GM10248 (cell line): ENCODE results near the gene TMC1.
"Not testable (repeated sequence)": the region's sequence is repeated elsewhere in the genome, so short reads cannot be mapped to it uniquely, and the experiment has no call there.

Source experiments
- CTCF ChIA-PET: fragments of 300-600 bp; sonication (Branson Sonifier 250); formaldehyde crosslinking; extraction: SDS; loops from one replicate; lab custom pipeline; 2021; ENCODE audit warnings: antibody characterized with exemption; lab: Yijun Ruan, JAX
- POLR2A ChIA-PET: fragments of 350-650 bp; sonication (Branson Sonifier 250); formaldehyde crosslinking; extraction: SDS; loops from one replicate; lab custom pipeline; 2020; ENCODE audit warnings: antibody characterized with exemption; lab: Yijun Ruan, JAX
- DNase-seq: peaks from one replicate; pipeline ENCODE4 v3.0.0; 2012; ENCODE audit errors: extremely low spot score
- CTCF ChIP-seq: IDR thresholded peaks from 2 replicates; pipeline ENCODE4 v1.5.1; 2012; ENCODE audit warnings: mild to moderate bottlenecking, low read depth; ENCODE audit errors: extremely low read depth, missing control alignments, control extremely low read depth

Gene TMC1

GRCh38 chr9:72478966-72479365, 42.4 kb upstream of the TMC1 start:
- DNase-seq: no peak
- CTCF ChIA-PET: interaction anchor here (0.8 to 2.8 kb wide), 2 partner anchors 17 to 100 kb away, joined by 3 to 7 read pairs; no protein-coding TSS in a partner anchor
- POLR2A ChIA-PET: interaction anchor here (0.6 kb wide), 1 partner anchor 23 kb away, joined by 3 read pairs; no protein-coding TSS in a partner anchor
- no peak for TF ChIP-seq CTCF

- DNase-seq, POLR2A ChIA-PET: not testable (repeated sequence)
- CTCF ChIA-PET: interaction anchor here (1.8 kb wide), 1 partner anchor 7 kb away, joined by 4 read pairs; no protein-coding TSS in a partner anchor
Observed at GRCh38 chr9:72480261-72480660, 41.1 kb upstream of the TMC1 start.

- TF ChIP-seq CTCF: no peak
- ChIA-PET CTCF (interaction anchor here (1.7 to 1.8 kb wide), 3 partner anchors 8 to 54 kb away, joined by 3 to 4 read pairs (median 4); no protein-coding TSS in a partner anchor), POLR2A (no interaction called here)
- DNase-seq: no peak
Observed at GRCh38 chr9:72480921-72481320, 40.5 kb upstream of the TMC1 start.

GRCh38 chr9:72485821-72486593, 35.4 kb upstream of the TMC1 start:
- POLR2A ChIA-PET: interaction anchor here (0.6 kb wide), 1 partner anchor 19 kb away, joined by 3 read pairs; no protein-coding TSS in a partner anchor
- CTCF ChIA-PET: interaction anchor here (0.9 to 1.0 kb wide), 2 partner anchors 10 to 24 kb away, joined by 3 read pairs; no protein-coding TSS in a partner anchor
- TF ChIP-seq CTCF: no peak
- no peak for DNase-seq

- ChIA-PET CTCF (interaction anchor here (0.9 kb wide), 1 partner anchor 10 kb away, joined by 3 read pairs; no protein-coding TSS in a partner anchor), POLR2A (interaction anchor here (0.6 kb wide), 1 partner anchor 18 kb away, joined by 3 read pairs; no protein-coding TSS in a partner anchor)
- DNase-seq: no peak
- no peak for TF ChIP-seq CTCF
Observed at GRCh38 chr9:72486594-72486955, 34.8 kb upstream of the TMC1 start.

- POLR2A ChIA-PET, CTCF ChIA-PET, DNase-seq: not testable (repeated sequence)
Observed at GRCh38 chr9:72487665-72488064, 33.7 kb upstream of the TMC1 start.

- TF ChIP-seq CTCF: no peak
- DNase-seq: no peak
- POLR2A ChIA-PET: no interaction called here
- CTCF ChIA-PET: interaction anchor here (2.3 kb wide), 1 partner anchor 12 kb away, joined by 10 read pairs; no protein-coding TSS in a partner anchor
Observed at GRCh38 chr9:72489986-72490385, 31.4 kb upstream of the TMC1 start.
